GM18951 (cell line): ENCODE measurements around the gene IMMP2L.

Experiments used
- POLR2A ChIP-seq: IDR thresholded peaks from 4 replicates; pipeline ENCODE4 v1.6.1; 2011; ENCODE audit warnings: mild to moderate bottlenecking; ENCODE audit not compliant: insufficient read length, insufficient read depth; ENCODE audit errors: extremely low read depth
- in situ Hi-C: fragments of 300-500 bp; cut with MboI; formaldehyde crosslinking; loops from one replicate; pipeline ENCODE4 v1.12.0; 2022; ENCODE audit warnings: low sequenced_read_pairs, mixed read lengths, inconsistent platforms; ENCODE audit not compliant: unreplicated experiment

The IMMP2L gene

DNA sequence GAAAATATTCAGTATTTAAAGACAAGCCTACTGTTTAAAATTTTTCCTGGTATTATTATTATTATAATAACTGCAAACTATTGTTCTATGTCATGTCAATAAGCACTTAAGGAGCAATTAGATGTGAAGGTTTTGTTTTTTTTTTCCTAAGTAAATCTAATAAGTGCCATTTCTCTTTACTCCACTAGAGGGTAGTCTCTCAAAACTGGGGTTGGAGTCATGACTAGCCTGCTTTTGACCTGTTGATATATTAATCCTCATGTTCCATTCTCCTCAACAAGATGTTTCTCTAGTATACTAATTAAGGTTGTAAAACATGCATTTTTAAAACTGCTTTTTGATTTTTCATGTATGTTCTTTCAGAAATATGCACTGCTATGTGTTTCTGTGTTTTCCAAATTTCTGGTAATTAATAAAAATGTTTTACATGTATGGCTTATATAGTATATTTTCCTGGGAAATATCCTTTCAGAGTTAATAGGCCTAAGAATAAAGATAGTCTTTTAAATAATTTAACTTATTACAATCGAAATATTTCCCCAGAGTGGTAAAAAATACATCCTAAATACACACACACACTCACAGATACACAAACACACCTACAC, 472.4 kb downstream of the IMMP2L start:
- in situ Hi-C loops = loop anchor here (25.0 kb wide), 1 partner anchor 647 kb away; no protein-coding TSS in a partner anchor
- TF ChIP-seq POLR2A = no peak

DNA sequence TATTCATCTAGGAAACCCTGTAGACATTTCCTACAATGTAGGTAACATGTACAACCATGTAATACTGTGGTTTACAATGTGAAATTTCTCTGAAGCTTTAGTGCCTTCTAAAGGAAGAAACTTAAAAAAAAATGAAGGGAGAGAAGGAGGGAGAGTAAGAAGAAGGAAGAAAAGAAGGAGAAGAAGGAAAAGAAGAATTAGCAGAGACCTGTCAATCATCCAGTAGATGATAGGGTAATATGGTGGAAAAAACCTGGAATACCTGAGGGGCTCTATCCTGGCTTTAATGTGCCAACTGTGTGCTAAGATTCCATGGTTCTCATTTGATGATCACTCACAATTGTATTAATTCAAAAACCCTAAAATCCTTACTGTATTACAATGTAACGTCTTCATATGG, 474.0 kb downstream of the IMMP2L start:
- no peak for TF ChIP-seq POLR2A
- in situ Hi-C loops = loop anchor here (25.0 kb wide), 1 partner anchor 649 kb away; no protein-coding TSS in a partner anchor

DNA sequence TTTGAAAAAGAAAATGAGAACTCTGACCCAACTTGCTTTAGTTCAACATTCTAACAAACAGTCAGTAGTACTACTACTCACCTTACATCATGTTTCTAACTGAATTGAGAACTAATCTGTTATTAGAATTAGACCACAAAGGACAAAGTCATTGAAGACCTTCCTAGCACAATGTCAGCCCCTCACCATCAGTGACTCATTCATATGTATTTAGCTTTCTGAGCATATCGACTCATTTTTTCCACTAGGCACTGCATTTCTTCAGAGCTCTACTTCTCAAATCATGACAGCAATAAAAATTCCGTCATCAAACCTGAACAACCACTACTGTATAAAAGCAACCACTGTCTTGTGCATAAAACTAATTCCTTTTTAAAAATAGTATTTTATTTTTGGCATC, 475.8 kb downstream of the IMMP2L start:
- in situ Hi-C loops = loop anchor here (25.0 kb wide), 1 partner anchor 651 kb away; no protein-coding TSS in a partner anchor

DNA sequence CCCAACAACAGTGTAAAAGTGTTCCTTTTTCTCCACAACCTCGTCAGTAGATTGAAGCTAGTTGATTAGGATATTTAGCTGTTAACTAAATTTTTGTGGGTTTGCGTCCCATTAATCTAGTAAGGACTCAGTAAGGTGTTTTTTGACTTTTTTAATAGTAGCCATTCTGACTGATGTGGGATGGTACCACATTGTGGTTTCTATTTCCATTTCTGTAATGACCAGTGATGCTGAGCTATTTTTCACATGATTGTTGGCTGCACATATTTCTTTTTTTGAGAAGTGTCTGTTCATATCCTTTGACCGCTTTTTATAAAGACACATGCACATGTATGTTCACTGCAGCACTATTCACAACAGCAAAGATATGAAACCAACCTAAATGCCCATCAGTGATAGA, 476.9 kb downstream of the IMMP2L start:
- in situ Hi-C loops = loop anchor here (25.0 kb wide), 1 partner anchor 652 kb away; no protein-coding TSS in a partner anchor
- TF ChIP-seq POLR2A = no peak

More for the DNA sequence above, 475.8 kb downstream of the IMMP2L start:
- TF ChIP-seq POLR2A = no peak

DNA sequence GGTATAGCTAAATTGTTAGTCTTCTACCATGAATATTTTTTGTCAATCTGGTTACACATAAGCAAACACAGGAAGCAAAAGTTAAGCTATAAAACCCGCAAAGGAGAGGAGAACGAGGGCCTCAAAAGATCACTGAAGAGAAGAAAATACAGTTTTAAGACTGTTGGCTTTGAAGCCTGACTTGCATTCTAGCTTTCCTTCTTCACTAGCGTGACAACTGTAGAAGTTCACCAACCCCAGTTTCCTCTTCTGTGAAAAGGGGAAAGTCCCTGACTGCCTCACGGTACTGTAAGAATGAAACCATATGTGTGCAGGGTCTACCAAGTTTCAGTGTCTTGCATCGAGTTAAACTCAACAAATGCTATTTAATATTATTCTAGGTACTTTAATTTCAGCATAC, 478.9 kb downstream of the IMMP2L start:
- in situ Hi-C loops = loop anchor here (25.0 kb wide), 1 partner anchor 654 kb away; no protein-coding TSS in a partner anchor
- TF ChIP-seq POLR2A = no peak

GRCh38 chr7:111082351-111082750, 479.9 kb downstream of the IMMP2L start:
- in situ Hi-C loops = loop anchor here (25.0 kb wide), 1 partner anchor 655 kb away; no protein-coding TSS in a partner anchor
- TF ChIP-seq POLR2A = no peak

DNA sequence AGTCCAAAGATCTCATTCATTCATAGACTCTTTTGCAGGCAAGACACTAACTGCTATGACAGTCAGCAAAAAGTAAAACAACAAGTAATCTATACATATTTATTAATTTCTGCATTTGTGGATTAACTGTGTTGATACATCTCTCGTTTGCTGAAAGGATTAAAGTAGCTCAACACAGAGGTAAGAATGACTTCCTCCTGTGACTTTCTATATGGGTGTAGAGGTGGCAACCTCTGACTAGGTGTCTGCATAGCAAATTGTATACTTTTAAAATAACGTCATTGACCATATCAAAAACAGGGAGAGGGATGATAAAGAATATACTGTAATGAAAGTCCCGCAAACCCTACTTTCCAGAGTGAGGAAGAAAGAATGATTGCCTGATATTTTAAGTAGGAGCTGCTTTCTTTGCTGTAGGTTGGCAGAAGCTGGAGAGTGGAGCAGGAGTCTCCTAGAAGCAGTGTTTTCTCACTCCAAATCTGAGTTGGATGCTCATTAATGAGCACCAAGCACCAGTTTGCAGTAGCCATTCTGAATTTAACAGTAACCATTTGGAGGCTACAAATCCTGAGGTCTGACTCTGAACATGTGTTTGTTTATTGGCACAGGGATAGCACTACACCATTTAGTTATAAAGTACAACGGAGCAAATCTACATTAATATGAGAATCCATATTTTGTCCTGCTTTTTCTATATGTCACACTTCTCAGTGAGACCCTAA, 480.6 kb downstream of the IMMP2L start:
- TF ChIP-seq POLR2A = no peak
- in situ Hi-C loops = loop anchor here (25.0 kb wide), 1 partner anchor 656 kb away; no protein-coding TSS in a partner anchor

DNA sequence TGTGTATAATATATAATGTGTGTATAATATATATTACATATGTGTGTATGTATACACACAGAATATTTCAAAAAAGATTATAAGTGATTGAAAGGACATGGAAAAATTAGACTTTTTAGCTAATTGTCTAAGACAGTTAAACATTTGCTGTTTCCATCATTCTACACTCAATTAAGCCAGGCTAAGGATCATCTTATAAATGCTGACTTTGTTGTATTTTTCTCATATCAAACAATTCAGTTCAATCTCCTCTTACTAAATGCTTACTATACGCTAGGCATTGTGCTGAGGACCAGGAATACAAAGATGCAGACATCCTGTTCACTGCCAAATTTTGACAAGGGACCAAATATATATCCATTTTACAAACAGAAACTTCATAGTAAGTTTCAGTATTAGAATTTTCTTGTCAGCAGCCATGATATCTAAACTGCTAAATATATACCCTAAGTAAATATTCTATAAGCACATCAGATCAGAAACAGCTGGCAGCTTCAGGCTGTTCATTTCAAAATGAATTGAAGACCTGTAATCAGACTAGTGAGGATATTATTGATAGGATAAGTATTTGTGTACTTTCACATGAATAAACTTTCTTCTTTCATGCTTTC, 481.7 kb downstream of the IMMP2L start:
- no peak for TF ChIP-seq POLR2A
- in situ Hi-C loops = loop anchor here (25.0 kb wide), 1 partner anchor 657 kb away; no protein-coding TSS in a partner anchor

DNA sequence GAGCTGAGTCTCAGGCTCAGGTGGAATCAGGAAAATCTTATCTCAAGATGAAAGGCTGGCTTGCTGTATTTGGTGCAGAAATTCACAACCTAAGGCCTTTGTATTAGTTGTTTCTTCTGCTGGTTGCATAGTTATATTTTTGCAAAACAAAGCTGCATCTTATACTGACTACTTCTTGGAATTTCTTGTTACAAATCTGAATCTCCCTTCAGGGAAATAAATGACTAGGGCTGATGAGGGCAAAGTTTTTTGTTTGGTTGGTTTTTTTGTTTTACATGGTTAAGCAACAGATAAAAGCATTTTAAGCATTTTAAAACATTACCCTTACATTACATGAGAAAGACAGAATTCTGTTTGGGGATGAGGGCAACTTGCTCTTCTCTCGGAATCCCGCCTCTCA, 485.3 kb downstream of the IMMP2L start:
- no peak for TF ChIP-seq POLR2A
- in situ Hi-C loops = loop anchor here (25.0 kb wide), 1 partner anchor 660 kb away; no protein-coding TSS in a partner anchor

DNA sequence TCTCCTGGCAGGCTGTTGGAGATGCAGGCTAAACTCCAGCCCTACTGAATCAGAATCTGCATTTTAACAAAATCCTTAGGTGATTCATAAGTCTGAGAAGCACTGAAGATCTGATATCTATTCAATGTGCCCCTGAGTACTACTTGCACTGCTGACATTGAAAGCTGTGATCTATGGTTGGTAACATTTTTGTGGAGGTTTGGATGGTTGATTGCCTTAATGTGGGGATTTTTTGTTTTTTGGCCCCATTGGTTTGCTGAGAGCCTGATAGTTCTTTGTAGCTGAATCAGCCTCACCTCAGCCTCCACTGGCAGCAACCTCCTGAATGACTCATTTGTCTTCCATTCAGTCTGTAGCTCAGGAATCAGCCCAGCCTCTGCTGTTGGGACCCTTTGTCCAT, 486.1 kb downstream of the IMMP2L start:
- no peak for TF ChIP-seq POLR2A
- in situ Hi-C loops = loop anchor here (25.0 kb wide), 1 partner anchor 661 kb away; no protein-coding TSS in a partner anchor

GRCh38 chr7:111075498-111075897, 486.8 kb downstream of the IMMP2L start:
- in situ Hi-C loops = loop anchor here (25.0 kb wide), 1 partner anchor 662 kb away; no protein-coding TSS in a partner anchor
- TF ChIP-seq POLR2A = no peak

- no peak for TF ChIP-seq POLR2A
- in situ Hi-C loops = loop anchor here (25.0 kb wide), 1 partner anchor 663 kb away; no protein-coding TSS in a partner anchor
Measured at GRCh38 chr7:111074748-111075146, 487.5 kb downstream of the IMMP2L start.
